ENCODE measurements around the gene MCTP2.

MCTP2 gene

GRCh38 chr15:94414916-94415315, 183.6 kb downstream of the MCTP2 start:
- no peaks in the 10 kb centered on the region for H3K9me3 ChIP-seq (ENCODE audit: severe bottlenecking)

GRCh38 chr15:94416267-94416666, 184.9 kb downstream of the MCTP2 start:
- Histone ChIP-seq H3K27ac (no peak overlapping the region), H3K27me3 (ENCODE audit: insufficient read depth, low read depth, severe bottlenecking) (peaks cover 48% of the 10 kb centered on the region), H3K36me3 (no peaks in the 10 kb centered on the region), H3K9me3 (ENCODE audit: severe bottlenecking) (no peaks in the 10 kb centered on the region), H3K4me3 (ENCODE audit: low read depth, low read length) (no peak overlapping the region)
- no peak for TF ChIP-seq CTCF (IDR thresholded peaks at IDR 0.05; ENCODE audit: low read depth, low read length)
- no peak for DNase-seq

More at GRCh38 chr15:94414916-94415315, 183.6 kb downstream of the MCTP2 start:
- H3K27me3 ChIP-seq (ENCODE audit: insufficient read depth, low read depth, severe bottlenecking): peaks cover 54% of the 10 kb centered on the region
- DNase-seq: no peak
- no peaks in the 10 kb centered on the region for H3K36me3 ChIP-seq
- H3K4me3 ChIP-seq (ENCODE audit: low read depth, low read length): no peak overlapping the region
- H3K27ac ChIP-seq: no peak overlapping the region
- no peak for TF ChIP-seq CTCF (IDR thresholded peaks at IDR 0.05; ENCODE audit: low read depth, low read length)

- Histone ChIP-seq H3K4me3 (ENCODE audit: low read depth, low read length) (no peak overlapping the region), H3K27me3 (ENCODE audit: insufficient read depth, low read depth, severe bottlenecking) (peaks cover 46% of the 10 kb centered on the region), H3K27ac (no peak overlapping the region), H3K9me3 (ENCODE audit: severe bottlenecking) (no peaks in the 10 kb centered on the region), H3K36me3 (no peaks in the 10 kb centered on the region)
- no peak for TF ChIP-seq CTCF (IDR thresholded peaks at IDR 0.05; ENCODE audit: low read depth, low read length)
- DNase-seq: no peak
Observed at GRCh38 chr15:94416820-94417219, 185.5 kb downstream of the MCTP2 start.

GRCh38 chr15:94417501-94418293, 186.3 kb downstream of the MCTP2 start:
- Histone ChIP-seq H3K27ac (no peak overlapping the region), H3K36me3 (no peaks in the 10 kb centered on the region), H3K4me3 (ENCODE audit: low read depth, low read length) (no peak overlapping the region), H3K27me3 (ENCODE audit: insufficient read depth, low read depth, severe bottlenecking) (peaks cover 39% of the 10 kb centered on the region), H3K9me3 (ENCODE audit: severe bottlenecking) (no peaks in the 10 kb centered on the region)
- DNase-seq: no peak
- TF ChIP-seq CTCF (IDR thresholded peaks at IDR 0.05; ENCODE audit: low read depth, low read length): no peak

GRCh38 chr15:94421706-94422105, 190.3 kb downstream of the MCTP2 start:
- no peaks in the 10 kb centered on the region for H3K36me3 ChIP-seq
- no peak overlapping the region for H3K4me3 ChIP-seq (ENCODE audit: low read depth, low read length)
- no peak overlapping the region for H3K27ac ChIP-seq
- H3K27me3 ChIP-seq (ENCODE audit: insufficient read depth, low read depth, severe bottlenecking): peaks cover 28% of the 10 kb centered on the region
- TF ChIP-seq CTCF (IDR thresholded peaks at IDR 0.05; ENCODE audit: low read depth, low read length): no peak
- no peak for DNase-seq
- no peaks in the 10 kb centered on the region for H3K9me3 ChIP-seq (ENCODE audit: severe bottlenecking)

GRCh38 chr15:94432279-94432678, 200.9 kb downstream of the MCTP2 start:
- H3K4me3 ChIP-seq (ENCODE audit: low read depth, low read length): no peak overlapping the region
- TF ChIP-seq CTCF (IDR thresholded peaks at IDR 0.05; ENCODE audit: low read depth, low read length): no peak
- H3K9me3 ChIP-seq (ENCODE audit: severe bottlenecking): no peaks in the 10 kb centered on the region
- DNase-seq: no peak
- H3K27ac ChIP-seq: no peak overlapping the region
- H3K27me3 ChIP-seq (ENCODE audit: insufficient read depth, low read depth, severe bottlenecking): peaks cover 18% of the 10 kb centered on the region
- H3K36me3 ChIP-seq: no peaks in the 10 kb centered on the region

Measured in WERI-Rb-1 (cell line).